ENCODE data around the gene GSC2.

GSC2 gene

GRCh38 chr22:19132693-19133400 lies 17.2 kb downstream of the GSC2 start:
- no peak for FAIRE-seq

- FAIRE-seq, result no peak
Observed at GRCh38 chr22:19132153-19132552, 17.9 kb downstream of the GSC2 start.

- FAIRE-seq, result no peak
Observed at GRCh38 chr22:19131685-19132015, 18.4 kb downstream of the GSC2 start.

- no peak for FAIRE-seq
Observed at GRCh38 chr22:19130959-19131684, 19.0 kb downstream of the GSC2 start, which contains the start of gene TSSK2. Gene TSSK2, plus strand, starts transcription at chr22:19131308. Its CDS starts 92 bp downstream, at chr22:19131400.

GRCh38 chr22:19129871-19130270 lies 20.2 kb downstream of the GSC2 start:
- FAIRE-seq, result no peak

GRCh38 chr22:19128946-19129727 lies 21.0 kb downstream of the GSC2 start:
- FAIRE-seq, result no peak

- no peak for FAIRE-seq
Observed at GRCh38 chr22:19128009-19128401, 22.1 kb downstream of the GSC2 start.

GRCh38 chr22:19127329-19128008 lies 22.6 kb downstream of the GSC2 start:
- FAIRE-seq, result no peak

GRCh38 chr22:19126309-19127273 lies 23.5 kb downstream of the GSC2 start:
- FAIRE-seq, result no peak

GRCh38 chr22:19125474-19126308 lies 24.4 kb downstream of the GSC2 start:
- no peak for FAIRE-seq

GRCh38 chr22:19125011-19125410 lies 25.1 kb downstream of the GSC2 start:
- no peak for FAIRE-seq

GRCh38 chr22:19124377-19124776 lies 25.7 kb downstream of the GSC2 start:
- no peak for FAIRE-seq

- no peak for FAIRE-seq
Observed at GRCh38 chr22:19123936-19124335, 26.2 kb downstream of the GSC2 start.

- no peak for FAIRE-seq
Observed at GRCh38 chr22:19122752-19123492, 27.2 kb downstream of the GSC2 start.

GRCh38 chr22:19122143-19122751 lies 27.8 kb downstream of the GSC2 start, which contains the start of gene DGCR2:
Gene DGCR2, minus strand, starts transcription at chr22:19122412. Its CDS starts 206 bp downstream, at chr22:19122206.
- no peak for FAIRE-seq

GRCh38 chr22:19121631-19122142 lies 28.4 kb downstream of the GSC2 start:
- no peak for FAIRE-seq

GRCh38 chr22:19120829-19121630 lies 29.1 kb downstream of the GSC2 start:
- no peak for FAIRE-seq

- no peak for FAIRE-seq
Observed at GRCh38 chr22:19119949-19120348, 30.1 kb downstream of the GSC2 start.

All from TTC549 (cell line).